Activated CD8-positive, alpha-beta memory T cell treated with anti-CD3 and anti-CD28 coated beads for 36 hours (primary cell): ENCODE measurements around the gene LRBA. TPM values are rescaled to one million over a fixed set of nuclear protein-coding genes. Genes with fewer than 3 reads are reported as not detected.

Experiments
- CTCF ChIA-PET: fragments of 350-600 bp; sonication (Branson Sonifier 250); formaldehyde crosslinking; loops from one replicate; lab custom pipeline; 2021; ENCODE audit warnings: antibody characterized with exemption; lab: Charles Lee
- POLR2A ChIA-PET: fragments of 350-600 bp; sonication (Branson Sonifier 250); formaldehyde crosslinking; loops from one replicate; lab custom pipeline; 2021; ENCODE audit warnings: antibody characterized with exemption; lab: Charles Lee
- total RNA-seq, 2 experiments: library from RNA; stranded (reverse); gene quantifications; one replicate each; pipeline ENCODE4 v1.2.3, GENCODE V29; 2021

LRBA gene
- total RNA-seq, 2 experiments from 2014 or later: 62.2 to 64.8 TPM

DNA sequence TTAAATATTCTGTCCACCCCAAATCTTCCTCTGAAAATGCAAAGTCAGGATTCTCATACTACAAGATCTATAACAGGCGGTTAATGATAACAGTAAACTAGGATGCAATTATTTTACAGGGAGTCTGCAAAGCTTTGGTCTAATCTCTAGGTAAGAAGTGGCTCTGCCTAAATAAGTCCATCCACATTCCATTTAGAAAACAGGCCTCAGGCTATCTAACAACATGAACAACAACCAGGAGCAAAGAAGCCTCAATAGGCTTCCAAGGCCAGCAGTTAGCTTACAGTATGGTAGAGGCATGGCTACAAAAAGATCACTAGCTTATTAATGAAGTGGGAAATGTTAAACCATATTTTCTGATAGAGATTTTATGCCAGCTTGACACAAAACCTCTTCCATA, 426.8 kb downstream of the LRBA start:
- POLR2A ChIA-PET: no interaction called here
- CTCF ChIA-PET: interaction anchor here (0.6 kb wide), 1 partner anchor 288 kb away, joined by 3 read pairs; no protein-coding TSS in a partner anchor

DNA sequence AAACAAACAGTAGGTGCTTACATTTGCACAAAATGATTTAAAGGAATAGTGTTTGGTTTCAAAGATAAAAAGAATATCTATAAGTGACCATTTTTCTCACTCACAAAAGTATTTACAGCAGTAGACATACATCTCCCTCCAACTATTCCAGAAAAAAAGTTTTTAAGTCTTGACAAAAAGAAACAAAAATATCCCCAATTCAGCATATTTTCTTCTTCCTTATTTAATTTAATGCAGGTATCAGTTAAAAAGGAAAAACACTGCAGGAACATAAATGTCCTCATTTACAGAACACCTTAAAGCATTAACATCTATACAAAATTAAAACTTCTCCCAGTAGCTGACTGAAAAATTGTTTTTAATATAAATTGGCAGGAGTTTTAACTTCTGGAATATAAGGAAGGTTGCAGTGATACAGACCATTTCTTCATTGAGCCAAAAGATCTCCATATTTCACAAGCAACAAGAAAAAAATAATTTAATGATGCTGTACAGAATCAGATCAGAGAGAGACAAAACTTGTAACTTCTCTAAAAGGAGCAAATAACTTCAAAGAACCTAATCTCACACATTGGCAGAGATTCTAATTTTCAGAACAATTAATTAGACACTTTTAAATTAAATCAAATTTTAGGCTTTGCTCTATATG, 428.8 kb downstream of the LRBA start:
- CTCF ChIA-PET: no interaction called here
- POLR2A ChIA-PET: no interaction called here

DNA sequence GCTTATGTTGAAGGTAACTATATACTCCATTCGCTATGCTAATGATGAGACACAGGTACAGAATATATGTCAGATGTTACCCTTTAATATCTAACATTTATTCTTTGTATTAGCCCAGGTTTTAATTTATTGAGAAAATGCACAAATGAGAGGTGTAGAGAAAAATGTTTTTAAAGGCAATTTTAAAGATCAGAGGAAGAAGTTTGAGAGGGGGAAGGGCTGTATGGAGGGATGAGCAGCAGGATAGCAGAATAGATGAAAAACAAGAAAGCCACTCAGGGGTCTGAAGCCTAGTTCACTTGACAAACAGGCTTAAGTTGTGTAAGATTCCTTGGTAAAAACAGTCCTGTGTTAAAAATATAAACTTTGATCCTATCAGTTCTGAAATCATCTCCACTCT, 429.5 kb downstream of the LRBA start:
- CTCF ChIA-PET: no interaction called here
- POLR2A ChIA-PET: no interaction called here

DNA sequence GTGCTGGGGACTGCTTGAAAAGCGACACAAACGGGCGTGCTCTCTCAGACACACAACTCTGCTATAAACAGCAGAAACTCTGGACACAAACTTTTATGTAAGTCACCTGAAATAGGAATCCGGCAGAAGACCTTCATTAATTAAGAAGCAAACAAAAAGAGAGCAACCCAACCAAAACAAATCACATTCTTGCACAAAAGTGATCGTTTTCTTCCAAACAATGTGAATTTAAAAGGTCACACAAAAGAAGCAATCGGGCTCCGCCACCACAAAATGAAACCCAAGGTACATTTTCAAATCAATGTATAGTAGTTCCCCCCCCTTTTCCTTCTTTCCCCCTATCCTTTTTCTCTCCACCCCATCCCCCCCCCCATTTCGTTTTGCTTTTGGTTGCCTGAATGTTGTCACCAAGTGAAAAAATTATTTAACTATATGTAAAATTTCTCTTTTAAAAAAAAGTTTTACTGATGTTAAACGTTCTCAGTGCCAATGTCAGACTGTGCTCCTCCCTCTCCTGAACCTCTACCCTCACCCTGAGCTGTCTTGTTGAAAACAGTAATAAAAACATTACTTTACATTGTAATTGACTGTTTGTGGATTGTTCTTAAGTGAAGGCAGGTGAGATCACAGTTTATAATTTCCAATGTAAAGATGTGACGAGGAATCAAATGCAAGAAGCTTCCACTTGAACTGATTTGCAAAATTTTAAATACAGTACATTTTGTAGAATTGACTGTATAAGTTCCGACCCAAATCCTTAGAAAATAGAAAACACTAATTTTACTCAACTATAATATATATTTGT, 430.8 kb downstream of the LRBA start:
- POLR2A ChIA-PET: no interaction called here

DNA sequence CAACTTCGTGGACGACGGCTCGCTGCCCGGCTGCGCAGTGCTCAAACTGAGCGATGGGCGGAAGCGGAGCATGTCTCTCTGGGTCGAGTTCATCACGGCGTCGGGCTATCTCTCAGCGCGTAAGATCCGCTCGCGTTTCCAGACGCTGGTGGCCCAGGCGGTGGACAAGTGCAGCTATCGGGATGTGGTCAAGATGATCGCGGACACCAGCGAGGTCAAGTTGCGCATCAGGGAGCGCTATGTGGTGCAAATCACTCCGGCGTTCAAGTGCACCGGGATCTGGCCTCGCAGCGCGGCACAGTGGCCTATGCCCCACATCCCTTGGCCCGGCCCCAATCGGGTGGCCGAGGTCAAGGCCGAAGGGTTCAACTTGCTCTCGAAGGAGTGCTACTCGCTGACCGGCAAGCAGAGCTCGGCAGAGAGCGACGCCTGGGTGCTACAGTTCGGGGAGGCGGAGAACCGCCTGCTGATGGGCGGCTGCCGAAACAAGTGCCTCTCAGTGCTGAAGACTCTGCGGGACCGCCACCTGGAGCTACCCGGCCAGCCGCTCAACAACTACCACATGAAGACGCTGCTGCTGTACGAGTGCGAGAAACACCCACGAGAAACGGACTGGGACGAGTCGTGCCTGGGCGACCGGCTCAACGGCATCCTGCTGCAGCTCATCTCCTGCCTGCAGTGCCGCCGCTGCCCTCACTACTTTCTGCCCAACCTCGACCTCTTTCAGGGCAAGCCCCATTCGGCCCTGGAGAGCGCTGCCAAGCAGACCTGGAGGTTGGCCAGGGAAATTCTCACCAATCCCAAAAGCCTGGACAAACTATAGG, 431.6 kb downstream of the LRBA start:
- POLR2A ChIA-PET: no interaction called here
- CTCF ChIA-PET: interaction anchor here (0.6 kb wide), 1 partner anchor 9 kb away, joined by 3 read pairs; no protein-coding TSS in a partner anchor

More for the DNA sequence above, 430.8 kb downstream of the LRBA start:
- CTCF ChIA-PET: interaction anchor here (0.6 kb wide), 1 partner anchor 8 kb away, joined by 3 read pairs; no protein-coding TSS in a partner anchor

DNA sequence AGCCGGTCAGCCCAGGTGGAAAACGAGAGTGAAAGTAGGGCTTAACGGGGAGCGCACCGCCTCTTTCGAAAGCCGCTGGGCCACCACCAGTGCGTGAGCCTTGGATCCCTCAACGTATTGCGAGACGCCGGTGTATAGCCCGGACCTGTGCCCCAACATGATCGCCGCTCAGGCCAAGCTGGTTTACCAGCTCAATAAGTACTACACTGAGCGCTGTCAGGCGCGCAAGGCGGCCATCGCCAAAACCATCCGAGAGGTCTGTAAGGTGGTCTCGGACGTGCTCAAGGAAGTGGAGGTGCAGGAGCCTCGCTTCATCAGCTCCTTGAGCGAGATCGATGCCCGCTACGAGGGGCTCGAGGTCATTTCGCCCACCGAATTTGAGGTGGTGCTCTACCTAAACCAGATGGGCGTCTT, 432.2 kb downstream of the LRBA start:
- CTCF ChIA-PET: no interaction called here
- POLR2A ChIA-PET: no interaction called here

DNA sequence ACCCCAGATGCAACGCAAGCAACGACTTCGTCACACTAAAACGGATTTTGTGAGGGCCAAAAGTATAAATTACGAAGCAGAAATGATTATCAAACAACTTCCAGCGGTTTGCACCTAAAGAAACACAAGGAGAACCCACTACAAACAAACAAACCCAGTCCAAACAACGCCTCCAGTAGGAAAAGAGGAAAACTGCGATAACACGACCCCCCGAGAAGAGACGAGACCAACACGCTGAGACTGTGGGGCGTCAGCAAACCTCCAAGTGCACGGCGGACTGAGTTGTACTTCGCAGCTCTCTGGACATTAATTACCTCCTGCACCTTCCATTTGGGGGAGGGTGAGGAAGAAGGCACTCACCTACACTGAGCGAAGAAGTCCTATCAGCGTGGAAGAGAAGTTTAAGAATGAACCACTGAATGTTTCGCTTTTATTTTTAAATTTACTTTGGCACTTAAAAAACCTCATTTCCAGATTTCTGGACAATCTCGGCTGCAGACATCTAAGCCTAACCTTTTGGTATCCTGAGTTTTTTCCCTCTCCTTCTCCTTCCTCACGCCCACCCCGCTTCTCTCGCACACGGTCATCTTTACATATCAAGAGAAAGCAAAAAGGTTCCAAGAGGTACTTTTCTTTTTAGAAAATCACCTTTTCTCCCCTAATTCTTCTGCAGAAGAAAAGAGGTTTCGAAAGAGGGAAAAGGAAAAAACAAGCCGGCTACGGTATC, 432.8 kb downstream of the LRBA start, which contains the start of gene MAB21L2:
Gene MAB21L2, plus strand, starts transcription at position 6 of the 727 bp plus-strand sequence. CDS start 879 bp downstream, outside the sequence.
- CTCF ChIA-PET: no interaction called here
- POLR2A ChIA-PET: no interaction called here

DNA sequence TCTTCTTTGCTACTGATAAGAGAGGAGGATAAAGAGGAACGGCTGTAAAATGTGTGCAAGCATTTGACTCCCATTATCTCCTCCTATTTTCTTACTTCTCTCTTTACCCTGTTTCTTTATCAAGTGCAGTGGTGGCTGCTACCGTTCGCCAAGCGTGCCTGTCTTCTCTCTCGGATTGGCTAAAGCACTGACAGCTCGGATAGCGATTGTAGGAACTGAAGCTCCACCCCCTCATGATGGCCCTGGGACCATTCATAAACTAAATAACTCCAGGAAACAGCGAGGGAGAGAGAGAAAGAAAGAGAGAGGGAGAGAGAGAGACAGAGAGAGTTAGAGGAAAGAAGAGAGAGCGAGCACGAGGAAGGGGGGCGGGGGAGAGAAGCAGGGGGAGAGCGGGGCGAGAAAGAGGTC, 433.4 kb downstream of the LRBA start:
- CTCF ChIA-PET: no interaction called here
- POLR2A ChIA-PET: no interaction called here

DNA sequence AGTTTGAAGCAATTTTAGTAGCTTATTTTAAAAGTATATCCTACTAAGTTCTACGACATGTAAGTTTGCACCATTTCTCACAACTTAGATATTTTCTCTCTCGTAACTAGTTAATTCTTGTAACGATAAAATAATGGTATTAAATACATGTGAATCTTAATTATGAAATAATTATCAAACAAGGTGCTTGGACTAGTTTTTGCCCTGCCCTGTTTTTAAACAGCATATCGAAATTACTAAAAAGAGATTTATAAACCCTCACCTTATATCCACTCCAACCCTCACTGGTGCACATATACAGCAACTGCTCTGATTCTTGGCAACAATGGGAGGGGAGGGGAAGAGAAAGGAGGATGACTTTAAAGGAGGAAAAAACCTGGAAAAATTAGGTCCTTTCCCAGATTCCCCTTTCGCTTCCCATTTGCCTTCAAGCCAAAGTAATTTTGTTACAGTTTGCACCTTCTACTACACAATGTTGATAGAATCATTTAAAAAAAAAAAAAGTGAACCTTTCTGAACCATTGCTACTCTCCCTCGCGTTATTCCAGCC, 434.0 kb downstream of the LRBA start:
- ChIA-PET CTCF (no interaction called here), POLR2A (no interaction called here)

DNA sequence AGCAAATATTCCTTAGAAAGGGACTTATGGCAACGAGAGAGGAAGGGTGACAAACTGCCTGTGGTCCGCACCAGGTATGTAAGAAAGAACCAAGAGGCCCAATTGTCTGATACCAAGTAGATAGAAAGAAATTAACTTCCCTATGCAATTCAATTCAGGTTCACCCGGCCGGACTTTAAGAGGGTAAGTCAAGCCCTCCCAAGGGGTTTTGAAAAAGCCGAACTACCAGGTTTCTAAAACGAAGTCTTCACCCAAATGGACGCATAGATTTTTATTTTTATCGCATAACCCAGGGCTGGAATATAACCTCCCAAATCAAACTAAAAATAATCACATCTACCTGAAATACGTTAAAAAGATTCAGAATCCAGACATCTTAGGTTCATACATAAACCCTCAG, 434.8 kb downstream of the LRBA start:
- ChIA-PET POLR2A (interaction anchor here (0.6 kb wide), 1 partner anchor 703 kb away, joined by 3 read pairs; no protein-coding TSS in a partner anchor), CTCF (no interaction called here)

DNA sequence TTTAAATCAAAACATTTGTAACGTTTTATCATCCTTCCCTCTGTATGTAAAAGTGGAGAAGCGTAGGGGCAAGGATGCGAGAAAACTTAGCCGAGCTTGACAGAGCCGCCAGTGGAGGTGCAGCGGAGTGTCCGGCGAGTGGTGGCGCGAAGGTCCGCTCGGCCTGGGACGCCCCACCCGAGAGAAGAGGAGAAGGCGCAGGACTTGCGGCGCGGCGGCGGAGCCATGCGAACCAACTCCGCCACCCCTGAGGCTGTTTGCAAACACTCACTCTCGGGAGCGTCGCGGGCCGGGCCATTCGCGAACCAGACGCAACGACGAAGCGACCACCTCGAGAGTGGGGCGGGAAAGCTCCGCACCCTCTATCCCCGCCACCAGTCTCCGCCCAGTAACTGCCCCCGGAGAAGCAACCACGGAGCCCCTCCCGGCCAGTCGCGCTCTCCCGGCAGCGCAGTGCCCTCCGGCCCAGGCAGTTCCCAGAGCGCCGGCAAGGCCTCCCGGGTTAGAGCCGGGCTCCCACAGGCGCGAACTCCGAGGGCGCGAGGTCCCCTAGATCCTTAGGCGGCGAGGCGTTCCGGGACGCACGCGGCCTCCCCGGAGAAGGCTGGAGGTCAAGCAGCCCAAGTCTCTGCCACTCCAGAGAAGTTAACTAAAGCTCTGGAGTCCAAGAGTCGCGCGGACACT, 435.4 kb downstream of the LRBA start:
- ChIA-PET CTCF (no interaction called here), POLR2A (interaction anchor here (0.6 kb wide), 2 partner anchors 297 to 702 kb away, joined by 3 to 8 read pairs; no protein-coding TSS in a partner anchor)

DNA sequence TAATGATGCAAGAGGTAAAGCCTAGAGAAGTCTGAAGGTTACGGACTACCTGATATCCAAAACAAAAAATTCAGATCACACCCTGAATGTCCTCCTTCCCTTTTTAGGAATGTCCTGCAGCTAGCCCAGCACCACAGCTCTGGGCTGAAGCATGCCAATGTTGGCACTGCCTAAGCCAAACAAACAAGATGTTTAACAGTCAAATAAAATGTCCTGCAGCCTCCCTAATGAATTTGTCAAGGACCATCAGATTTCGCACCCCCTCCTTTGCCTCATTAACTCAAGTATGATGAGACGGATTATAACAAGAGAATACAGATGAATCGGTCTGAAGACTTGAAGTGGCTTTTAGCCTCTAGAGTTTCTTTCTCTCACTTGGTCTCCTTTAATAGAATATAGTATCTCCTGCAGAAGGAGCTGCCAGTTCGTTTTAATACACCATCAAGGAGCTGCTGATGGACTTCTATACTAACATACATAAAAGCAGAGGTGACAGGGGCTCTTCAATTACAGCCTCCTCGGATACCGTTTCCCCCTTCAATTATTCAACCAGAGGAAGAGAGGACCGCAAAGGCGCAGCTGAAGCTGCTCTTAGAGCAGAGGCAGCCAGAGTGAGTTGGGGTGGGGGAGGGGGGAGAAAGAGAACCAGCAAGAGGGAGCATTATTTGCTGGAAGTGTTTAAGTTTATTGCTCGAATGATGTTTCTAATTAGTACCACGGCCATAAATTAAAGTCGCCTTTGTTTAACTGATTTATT, 436.2 kb downstream of the LRBA start:
- CTCF ChIA-PET: interaction anchor here (0.7 kb wide), 1 partner anchor 59 kb away, joined by 3 read pairs; no protein-coding TSS in a partner anchor

DNA sequence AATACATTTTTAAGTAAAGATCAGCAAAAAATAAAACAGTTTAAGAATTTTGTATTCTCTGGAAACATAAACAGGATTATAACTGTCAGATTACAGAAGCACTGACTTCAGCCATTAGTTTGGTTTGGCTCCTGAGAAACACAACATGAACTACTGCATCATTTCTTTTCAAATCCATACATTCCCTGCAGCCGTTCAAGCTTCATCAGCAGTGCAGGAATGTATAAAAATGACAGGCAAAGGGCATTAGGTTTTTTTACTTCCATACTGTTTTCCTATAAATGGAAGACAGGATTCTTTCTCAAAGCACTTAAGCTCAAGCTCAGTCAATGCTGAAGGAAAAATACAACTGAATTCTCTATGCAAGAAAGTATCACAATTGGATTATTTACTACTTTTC, 437.3 kb downstream of the LRBA start:
- ChIA-PET POLR2A (no interaction called here), CTCF (no interaction called here)

More for the DNA sequence above, 436.2 kb downstream of the LRBA start:
- POLR2A ChIA-PET: interaction anchor here (0.6 kb wide), 1 partner anchor 298 kb away, joined by 8 read pairs; no protein-coding TSS in a partner anchor

DNA sequence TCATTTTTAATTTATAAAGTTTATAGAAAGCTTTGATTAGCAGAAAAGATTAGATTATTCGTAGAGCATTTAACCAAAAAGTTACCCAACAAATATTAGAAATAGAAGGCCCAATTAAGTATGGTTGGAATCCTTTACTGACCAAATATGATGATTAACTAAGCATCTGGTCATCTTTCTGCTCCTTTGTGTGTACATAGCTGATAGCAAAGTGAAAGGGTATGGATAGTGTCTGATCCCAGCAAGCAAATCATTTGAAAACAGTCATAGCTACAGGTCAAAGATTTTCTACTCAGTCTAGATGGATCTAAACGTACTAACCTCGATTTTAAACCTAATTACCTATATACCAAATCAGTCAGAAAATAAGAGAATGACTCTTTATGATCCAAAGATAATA, 440.4 kb downstream of the LRBA start:
- POLR2A ChIA-PET: no interaction called here
- CTCF ChIA-PET: interaction anchor here (0.6 kb wide), 1 partner anchor 483 kb away, joined by 3 read pairs; no protein-coding TSS in a partner anchor

DNA sequence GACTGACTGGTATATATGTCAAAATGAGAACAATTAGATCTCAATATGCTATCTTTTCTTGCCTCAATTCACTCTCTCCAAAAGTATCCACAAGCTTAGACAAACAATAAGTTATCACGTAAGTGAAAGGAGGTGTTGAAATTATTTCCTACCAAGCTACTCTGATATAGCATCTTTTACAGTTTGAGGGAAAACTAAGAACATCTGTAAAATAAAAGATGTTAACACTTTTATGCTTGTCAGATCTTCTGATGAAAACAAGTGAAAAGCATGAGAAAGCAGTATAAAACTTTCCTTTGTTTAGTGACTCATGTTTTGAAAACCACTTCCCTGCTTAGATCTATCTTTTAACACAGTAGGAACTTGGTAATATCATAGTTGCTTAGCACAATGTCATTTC, 441.6 kb downstream of the LRBA start:
- CTCF ChIA-PET: no interaction called here
- POLR2A ChIA-PET: no interaction called here

DNA sequence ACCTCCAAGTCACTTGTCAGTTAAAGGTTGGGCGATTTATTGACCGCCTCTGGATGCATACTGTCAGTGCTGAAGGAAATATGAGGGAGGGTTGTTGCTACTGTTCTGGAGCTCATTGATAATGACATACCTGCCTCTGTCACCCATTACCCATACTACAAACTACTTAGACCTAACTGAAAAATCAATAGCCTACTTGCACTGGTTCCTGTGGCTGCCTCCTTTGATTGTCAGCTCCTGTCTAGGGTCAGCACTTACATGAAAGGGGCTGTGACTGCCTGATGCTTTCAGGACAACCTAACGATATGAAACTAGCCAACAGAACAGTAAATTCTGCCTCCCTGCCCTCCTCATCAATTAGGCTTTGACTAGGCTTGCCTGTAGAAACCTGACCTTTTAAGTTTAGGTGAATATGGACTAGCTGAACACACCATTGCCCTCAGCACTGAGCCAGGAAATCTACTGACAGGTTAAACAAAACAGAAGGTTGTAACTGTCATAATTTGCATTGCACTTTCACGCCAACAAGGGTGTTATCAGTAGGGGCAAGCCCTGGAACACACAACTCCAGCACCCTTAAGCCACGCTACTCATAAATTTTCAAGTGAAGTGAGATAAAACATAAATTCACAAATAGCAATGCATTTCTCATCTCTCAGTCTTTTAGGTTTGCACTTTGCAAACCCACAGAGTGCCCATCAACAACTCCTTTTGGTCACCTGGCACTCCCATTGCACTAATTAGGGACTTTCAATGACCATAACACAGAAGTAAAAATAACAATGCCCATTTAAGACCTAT, 442.2 kb downstream of the LRBA start:
- ChIA-PET POLR2A (no interaction called here), CTCF (no interaction called here)
